SK-N-SH (cell line): ENCODE data around the gene GAL3ST3. TPM values are rescaled to one million over a fixed set of nuclear protein-coding genes. Genes with fewer than 3 reads are reported as not detected.

Source experiments
- CTCF ChIA-PET: fragments of 300-600, 350-600 bp; formaldehyde crosslinking; extraction: SDS; loops from one replicate; lab custom pipeline; 2021; lab: Yijun Ruan, JAX
- POLR2A ChIA-PET: fragments of 350-600 bp; sonication (Branson Sonifier 250); formaldehyde crosslinking; extraction: SDS; loops from one replicate; lab custom pipeline; 2020; ENCODE audit warnings: antibody characterized with exemption, inconsistent platforms; lab: Yijun Ruan, JAX
- DNase-seq: peaks from one replicate; pipeline ENCODE4 v3.0.0; 2012
- H2AFZ ChIP-seq: fragments of 200-600 bp; sonication (generic); 2 replicates; pipeline ENCODE4 v1.8.1; 2016; ENCODE audit warnings: antibody characterized with exemption, mild to moderate bottlenecking, low read depth
- H3F3A ChIP-seq: fragments of 200-600 bp; sonication (generic); replicated peaks from 2 replicates; pipeline ENCODE3; 2016; ENCODE audit warnings: antibody characterized with exemption, mild to moderate bottlenecking; ENCODE audit not compliant: insufficient read depth
- H3K27ac ChIP-seq, 2 experiments: fragments of 200-500 bp in 1 of 2; fragments of 200-600 bp in 1 of 2; sonication (Bioruptor generic) in 1 of 2; sonication (generic), shearing (Covaris generic) in 1 of 2; 2 replicates each; pipeline versions ENCODE4 v1.5.1 to v1.6.1; 2014 to 2016; ENCODE audit warnings: low read depth in 2 of 2, inconsistent platforms in 1 of 2, low read length in 1 of 2, mild to moderate bottlenecking in 1 of 2, mixed read lengths in 1 of 2
- H3K27me3 ChIP-seq: fragments of 200-600 bp; sonication (generic), shearing (Covaris generic); 2 replicates; pipeline ENCODE4 v1.6.1; 2016; ENCODE audit warnings: mixed run types; ENCODE audit not compliant: insufficient read depth
- H3K36me3 ChIP-seq, 2 experiments: fragments of 200-500 bp in 1 of 2; fragments of 200-600 bp in 1 of 2; sonication (Bioruptor generic) in 1 of 2; sonication (generic) in 1 of 2; replicated peaks in 1 of 2; 2 replicates each; pipeline versions ENCODE3 to v1.5.1; 2014 to 2016; ENCODE audit warnings: low read length in 1 of 2, mild to moderate bottlenecking in 1 of 2; ENCODE audit not compliant: insufficient read depth in 2 of 2, control insufficient read depth in 1 of 2
- H3K4me1 ChIP-seq, 2 experiments: fragments of 200-500 bp in 1 of 2; fragments of 200-600 bp in 1 of 2; sonication (Bioruptor generic) in 1 of 2; sonication (generic), shearing (Covaris generic) in 1 of 2; 2 replicates each; pipeline versions ENCODE4 v1.5.1 to v1.6.1; 2014 to 2016; ENCODE audit warnings: low read depth in 1 of 2, low read length in 1 of 2, mixed run types in 1 of 2; ENCODE audit not compliant: insufficient read depth in 2 of 2, control insufficient read depth in 1 of 2
- H3K4me2 ChIP-seq: fragments of 200-600 bp; sonication (generic), shearing (Covaris generic); 2 replicates; pipeline ENCODE4 v1.6.1; 2017; ENCODE audit warnings: mixed run types
- H3K4me3 ChIP-seq, 2 experiments: fragments of 200-500 bp in 1 of 2; fragments of 200-600 bp in 1 of 2; sonication (Bioruptor generic) in 1 of 2; sonication (generic), shearing (Covaris generic) in 1 of 2; 2 replicates each; pipeline versions ENCODE4 v1.5.1 to v1.8.1; 2014 to 2016; ENCODE audit warnings: low read depth in 2 of 2, inconsistent platforms in 1 of 2, low read length in 1 of 2, mild to moderate bottlenecking in 1 of 2, mixed read lengths in 1 of 2, moderate library complexity in 1 of 2
- H3K79me2 ChIP-seq: fragments of 200-600 bp; sonication (generic); 2 replicates; pipeline ENCODE4 v1.8.1; 2017; ENCODE audit warnings: mild to moderate bottlenecking; ENCODE audit not compliant: insufficient read depth
- H3K9ac ChIP-seq: fragments of 200-600 bp; sonication (generic); 2 replicates; pipeline ENCODE4 v1.6.1; 2017; ENCODE audit warnings: mixed run types
- H3K9me2 ChIP-seq: fragments of 200-600 bp; sonication (generic); 2 replicates; pipeline ENCODE4 v1.6.1; 2017; ENCODE audit warnings: mixed run types
- H3K9me3 ChIP-seq: fragments of 200-600 bp; sonication (generic); 2 replicates; pipeline ENCODE4 v1.6.1; 2017; ENCODE audit warnings: mixed run types, mild to moderate bottlenecking, moderate library complexity
- H4K20me1 ChIP-seq: fragments of 200-600 bp; sonication (generic); 2 replicates; pipeline ENCODE4 v1.6.1; 2017; ENCODE audit warnings: mild to moderate bottlenecking, mixed run types; ENCODE audit not compliant: insufficient read depth
- ELF1 ChIP-seq: IDR thresholded peaks from 2 replicates; pipeline ENCODE4 v1.4.0; 2012
- EZH2phosphoT487 ChIP-seq: fragments of 200-600 bp; sonication (generic); IDR thresholded peaks from 2 replicates; pipeline ENCODE4 v1.6.1; 2017; ENCODE audit warnings: low read depth, mixed run types, mild to moderate bottlenecking, antibody characterized with exemption, moderate library complexity, borderline replicate concordance
- FOXJ3 ChIP-seq: sonication (generic); formaldehyde crosslinking; IDR thresholded peaks from 2 replicates; pipeline ENCODE4 v1.5.1; 2020; ENCODE audit warnings: mild to moderate bottlenecking, missing genetic modification reagents
- GABPA ChIP-seq: IDR thresholded peaks from 2 replicates; pipeline ENCODE4 v1.4.0; 2012; ENCODE audit warnings: low read depth, mild to moderate bottlenecking
- GATA2 ChIP-seq: sonication (generic); formaldehyde crosslinking; IDR thresholded peaks from 2 replicates; pipeline ENCODE4 v1.5.0; 2020; ENCODE audit warnings: mild to moderate bottlenecking, missing genetic modification reagents
- MAX ChIP-seq: IDR thresholded peaks from 2 replicates; pipeline ENCODE4 v1.4.0; 2012; ENCODE audit warnings: low read depth
- MXI1 ChIP-seq: IDR thresholded peaks from 2 replicates; pipeline ENCODE4 v1.6.1; 2012; ENCODE audit warnings: mild to moderate bottlenecking, low read depth, low read length, improper control_type of control experiment
- NFIC ChIP-seq: IDR thresholded peaks from 2 replicates; pipeline ENCODE4 v1.4.0; 2012; ENCODE audit warnings: borderline replicate concordance
- NRF1 ChIP-seq: IDR thresholded peaks from 2 replicates; pipeline ENCODE4 v1.6.1; 2012; ENCODE audit warnings: low read depth, mild to moderate bottlenecking, low read length
- PBX3 ChIP-seq: IDR thresholded peaks from 2 replicates; pipeline ENCODE4; 2012
- RAD21 ChIP-seq: IDR thresholded peaks from 2 replicates; pipeline ENCODE4 v1.6.1; 2012; ENCODE audit warnings: mild to moderate bottlenecking, low read length
- RFX5 ChIP-seq: IDR thresholded peaks from 2 replicates; pipeline ENCODE4 v1.6.1; 2012; ENCODE audit warnings: mild to moderate bottlenecking, improper control_type of control experiment, low read length
- RXRA ChIP-seq: IDR thresholded peaks from 2 replicates; pipeline ENCODE4 v1.4.0; 2012; ENCODE audit warnings: low read depth, mild to moderate bottlenecking, borderline replicate concordance
- SMC3 ChIP-seq: IDR thresholded peaks from 2 replicates; pipeline ENCODE4 v1.6.1; 2012; ENCODE audit warnings: low read depth, low read length, improper control_type of control experiment
- USF2 ChIP-seq: fragments of 150-350 bp; IDR thresholded peaks from 2 replicates; pipeline ENCODE4 v1.6.1; 2017; ENCODE audit warnings: antibody characterized with exemption, low read length, low read depth, borderline replicate concordance
- ZBTB33 ChIP-seq: IDR thresholded peaks from 2 replicates; pipeline ENCODE4 v1.4.0; 2012; ENCODE audit warnings: low read depth, borderline replicate concordance
- WGBS: methylation state at CpG from one replicate; pipeline ENCODE4 v1.1.6; 2017; ENCODE audit warnings: low lambda C conversion rate; 5-methylcytosine and 5-hydroxymethylcytosine counted together
- polyA plus RNA-seq, 3 experiments: library from polyadenylated mRNA; depleted of rRNA; stranded (reverse); fragments of >200 nt; gene quantifications; 2 replicates each; pipeline ENCODE4 v1.2.3, GENCODE V29; 2012

The GAL3ST3 gene
- polyA plus RNA-seq, 1 of the 3 experiments (the other 2 are of a cell fraction) = 3.2 TPM

GRCh38 chr11:66012371-66012945 is 36.5 kb downstream of the GAL3ST3 start:
- peaks cover 43% of the 10 kb centered on the region for H3F3A ChIP-seq
- peaks cover 15 to 29% of the 10 kb centered on the region in 2 experiments; a peak in 3 of 4 replicates for H3K4me1 ChIP-seq
- H3K9ac ChIP-seq = no peak overlapping the region
- no peaks in the 10 kb centered on the region for H3K9me3 ChIP-seq
- no peak overlapping the region for H2AFZ ChIP-seq
- peaks cover 11% of the 10 kb centered on the region; the same call in 1 of the 2 replicates for H3K79me2 ChIP-seq
- H3K27me3 ChIP-seq = no peaks in the 10 kb centered on the region
- no peaks in the 10 kb centered on the region for H3K9me2 ChIP-seq
- no peaks in the 10 kb centered on the region for H4K20me1 ChIP-seq
- ChIA-PET POLR2A (no interaction called here), CTCF (interaction anchor here (1.6 to 4.3 kb wide), 4 partner anchors 10 to 56 kb away, joined by 6 to 36 read pairs (median 8); partner anchors contain the start of genes BANF1 and EIF1AD)
- no peak overlapping the region for H3K4me2 ChIP-seq
- no peak for DNase-seq
- WGBS = 62% methylated on average over 10 of the region's 12 CpGs
- no peak overlapping the region for H3K4me3 ChIP-seq
- TF ChIP-seq MXI1 (no peak), ELF1 (no peak)
- H3K27ac ChIP-seq = no peak overlapping the region
- no peaks in the 10 kb centered on the region for H3K36me3 ChIP-seq

- Histone ChIP-seq H3K9me2 (no peaks in the 10 kb centered on the region), H3K9me3 (no peaks in the 10 kb centered on the region), H3K27ac (peak within 1 kb of the TSS in 1 of 2 experiments; percentile 10; a peak in 1 of 4 replicates), H3K79me2 (peaks cover 10% of the 10 kb centered on the region; the same call in 1 of the 2 replicates), H3K9ac (no peak within 1 kb of the TSS), H3K27me3 (no peaks in the 10 kb centered on the region), H3K4me3 (no peak within 1 kb of the TSS), H3K4me1 (peaks cover 15 to 29% of the 10 kb centered on the region in 2 experiments; a peak in 3 of 4 replicates), H4K20me1 (no peaks in the 10 kb centered on the region), H3K4me2 (no peak within 1 kb of the TSS), H2AFZ (no peak within 1 kb of the TSS), H3F3A (peaks cover 43% of the 10 kb centered on the region), H3K36me3 (no peaks in the 10 kb centered on the region)
- TF ChIP-seq USF2 (no peak), RXRA (no peak), ZBTB33 (no peak), EZH2phosphoT487 (no peak), NFIC (no peak), MAX (no peak), GATA2 (CRISPR knock-in tag) (no peak), RFX5 (no peak), MXI1 (no peak), GABPA (no peak), FOXJ3 (CRISPR knock-in tag) (no peak), PBX3 (no peak), RAD21 (no peak), NRF1 (no peak), SMC3 (no peak)
- ChIA-PET CTCF (interaction anchor here (0.7 to 4.3 kb wide), 4 partner anchors 9 to 56 kb away, joined by 3 to 36 read pairs (median 8); partner anchors contain the start of genes BANF1 and EIF1AD), POLR2A (no interaction called here)
- 70% methylated on average over 26 of the region's 61 CpGs for WGBS
- DNase-seq = peak; percentile 52
These were observed 37.1 kb downstream of the GAL3ST3 start, which contains the start of gene CST6 for GRCh38 chr11:66011785-66012303. CST6 (plus strand) TSS chr11:66012008; CDS start chr11:66012045, 37 bp downstream.
